ENCODE data around the gene CNTRL.
A peak's percentile ranks its signal among the peaks of the same experiment; 100 is the strongest.

CNTRL gene

DNA sequence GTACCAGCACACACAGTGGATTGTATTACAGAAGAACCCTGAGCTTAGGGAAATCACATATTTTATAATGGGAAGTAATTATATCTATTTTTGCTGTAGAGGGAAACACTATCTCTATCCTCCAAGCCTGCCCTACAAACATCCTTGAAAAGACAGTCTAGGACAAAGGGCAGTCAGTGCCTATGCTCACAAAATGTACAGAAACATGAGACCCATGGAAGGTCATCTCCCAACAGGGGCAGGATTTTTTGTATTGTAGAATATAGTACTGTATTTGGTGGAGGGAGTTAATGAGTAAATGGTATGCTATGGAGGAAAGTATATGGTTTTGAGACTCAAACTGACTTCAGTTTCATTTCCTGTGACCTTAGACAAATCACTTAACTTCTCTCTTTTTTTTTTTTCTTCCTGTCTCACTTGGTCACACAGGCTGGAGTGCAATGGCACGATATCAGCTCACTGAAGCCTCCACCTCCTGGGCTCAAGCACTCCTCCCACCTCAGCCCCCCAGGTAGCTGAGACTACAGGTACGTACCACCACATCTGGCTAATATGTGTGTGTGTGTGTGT, 132.7 kb downstream of the CNTRL start:
- H3F3A ChIP-seq (ENCODE audit: control insufficient read depth, insufficient read depth), result peaks cover 13% of the 10 kb centered on the region
- no peaks in the 10 kb centered on the region for H3K9me2 ChIP-seq (replicated peaks; ENCODE audit: control insufficient read depth, low read length)
- no peaks in the 10 kb centered on the region for H4K20me1 ChIP-seq (ENCODE audit: control insufficient read depth, insufficient read depth, low read depth, low read length)
- peak overlapping the region; percentile 69 for H3K4me2 ChIP-seq (ENCODE audit: low read length)
- peak overlapping the region; percentile 64 for H3K4me3 ChIP-seq (ENCODE audit: low read length)
- peaks cover 7% of the 10 kb centered on the region for H3K36me3 ChIP-seq (ENCODE audit: control insufficient read depth, low read length)
- H3K4me1 ChIP-seq (ENCODE audit: control insufficient read depth, low read length), result peaks cover 68% of the 10 kb centered on the region
- H3K27ac ChIP-seq (ENCODE audit: low read depth, low read length), result peak overlapping the region; percentile 90
- TF ChIP-seq, protein P1, sequence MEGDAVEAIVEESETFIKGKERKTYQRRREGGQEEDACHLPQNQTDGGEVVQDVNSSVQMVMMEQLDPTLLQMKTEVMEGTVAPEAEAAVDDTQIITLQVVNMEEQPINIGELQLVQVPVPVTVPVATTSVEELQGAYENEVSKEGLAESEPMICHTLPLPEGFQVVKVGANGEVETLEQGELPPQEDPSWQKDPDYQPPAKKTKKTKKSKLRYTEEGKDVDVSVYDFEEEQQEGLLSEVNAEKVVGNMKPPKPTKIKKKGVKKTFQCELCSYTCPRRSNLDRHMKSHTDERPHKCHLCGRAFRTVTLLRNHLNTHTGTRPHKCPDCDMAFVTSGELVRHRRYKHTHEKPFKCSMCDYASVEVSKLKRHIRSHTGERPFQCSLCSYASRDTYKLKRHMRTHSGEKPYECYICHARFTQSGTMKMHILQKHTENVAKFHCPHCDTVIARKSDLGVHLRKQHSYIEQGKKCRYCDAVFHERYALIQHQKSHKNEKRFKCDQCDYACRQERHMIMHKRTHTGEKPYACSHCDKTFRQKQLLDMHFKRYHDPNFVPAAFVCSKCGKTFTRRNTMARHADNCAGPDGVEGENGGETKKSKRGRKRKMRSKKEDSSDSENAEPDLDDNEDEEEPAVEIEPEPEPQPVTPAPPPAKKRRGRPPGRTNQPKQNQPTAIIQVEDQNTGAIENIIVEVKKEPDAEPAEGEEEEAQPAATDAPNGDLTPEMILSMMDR (IDR thresholded peaks at IDR 0.05; ENCODE audit: low read depth, low read length, poor library complexity, severe bottlenecking), result no peak
- TF ChIP-seq EZH2phosphoT487 (IDR thresholded peaks at IDR 0.05; ENCODE audit: borderline replicate concordance, low read length), result no peak
- H3K27me3 ChIP-seq (ENCODE audit: control insufficient read depth, low read length), result no peaks in the 10 kb centered on the region
- H3K9me3 ChIP-seq (ENCODE audit: control insufficient read depth, insufficient read depth, low read length), result no peaks in the 10 kb centered on the region
- H3K79me2 ChIP-seq (ENCODE audit: control insufficient read depth, low read length), result peaks cover 16% of the 10 kb centered on the region

DNA sequence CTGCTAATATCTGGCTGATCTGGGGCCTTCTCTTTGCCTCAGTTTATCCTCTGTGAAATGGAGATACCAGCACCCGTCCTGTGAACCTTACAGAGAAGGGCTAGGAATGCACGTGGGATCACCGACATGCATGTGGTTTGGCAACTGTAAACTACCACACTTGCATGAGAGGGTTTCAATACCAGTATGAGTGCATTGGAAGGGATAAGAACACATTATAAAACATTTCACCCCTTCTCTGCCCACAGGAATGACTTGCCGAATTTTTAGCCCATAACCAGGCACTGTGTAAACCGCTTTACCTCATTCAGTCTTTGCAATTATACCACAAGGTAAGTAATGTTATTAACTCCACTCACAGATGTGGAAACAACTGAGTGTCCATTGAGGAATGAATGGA, 135.8 kb downstream of the CNTRL start:
- Histone ChIP-seq H3K27me3 (ENCODE audit: control insufficient read depth, low read length) (no peaks in the 10 kb centered on the region), H3K4me2 (ENCODE audit: low read length) (no peak overlapping the region), H3K9me2 (replicated peaks; ENCODE audit: control insufficient read depth, low read length) (no peaks in the 10 kb centered on the region), H3F3A (ENCODE audit: control insufficient read depth, insufficient read depth) (peaks cover 13% of the 10 kb centered on the region), H3K79me2 (ENCODE audit: control insufficient read depth, low read length) (0 out of 2 replicates have a peak, but pooled peaks cover 3% of the 10 kb centered on the region), H4K20me1 (ENCODE audit: control insufficient read depth, insufficient read depth, low read depth, low read length) (no peaks in the 10 kb centered on the region), H3K27ac (ENCODE audit: low read depth, low read length) (no peak overlapping the region), H3K4me1 (ENCODE audit: control insufficient read depth, low read length) (peaks cover 58% of the 10 kb centered on the region), H3K4me3 (ENCODE audit: low read length) (no peak overlapping the region), H3K36me3 (ENCODE audit: control insufficient read depth, low read length) (peaks cover 7% of the 10 kb centered on the region), H3K9me3 (ENCODE audit: control insufficient read depth, insufficient read depth, low read length) (no peaks in the 10 kb centered on the region)
- TF ChIP-seq, protein P1 (IDR thresholded peaks at IDR 0.05; ENCODE audit: low read depth, low read length, poor library complexity, severe bottlenecking), result no peak
- no peak for TF ChIP-seq EZH2phosphoT487 (IDR thresholded peaks at IDR 0.05; ENCODE audit: borderline replicate concordance, low read length)

DNA sequence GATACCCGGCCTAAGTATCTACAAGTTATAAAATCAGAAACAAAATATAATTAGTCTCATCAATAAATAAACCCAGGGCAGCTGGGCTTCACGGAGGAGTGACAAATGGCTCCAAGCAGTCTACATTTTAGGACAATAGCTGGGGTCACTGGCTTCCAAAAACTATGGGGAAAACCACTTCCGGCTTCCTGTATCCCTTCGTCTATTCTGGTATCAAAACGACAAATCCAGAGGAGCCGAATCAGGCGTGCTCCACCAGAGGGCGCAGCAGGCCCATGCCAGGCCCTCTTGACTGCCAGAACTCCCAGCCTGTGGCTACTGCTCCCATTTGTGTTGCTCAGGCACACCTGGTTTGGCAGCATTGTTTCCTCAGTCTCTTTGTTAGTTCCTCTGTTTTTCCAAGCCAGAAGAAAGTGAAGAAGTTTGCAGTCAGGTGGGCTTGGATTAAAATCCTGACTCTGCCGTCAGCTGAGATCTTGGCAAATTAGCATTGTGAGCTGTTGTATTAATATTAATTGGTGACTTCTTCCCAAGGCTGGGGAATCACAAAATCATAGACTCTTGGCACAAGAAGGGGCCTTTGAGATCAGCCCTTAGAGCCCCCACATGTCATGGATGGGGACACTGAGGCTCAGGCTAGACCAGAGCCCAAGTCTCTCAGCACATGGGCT, 138.5 kb downstream of the CNTRL start:
- peak overlapping the region; percentile 44 for H3K27ac ChIP-seq (ENCODE audit: low read depth, low read length)
- H3F3A ChIP-seq (ENCODE audit: control insufficient read depth, insufficient read depth), result peaks cover 5% of the 10 kb centered on the region; the same call in 1 of the 2 replicates
- TF ChIP-seq EZH2phosphoT487 (IDR thresholded peaks at IDR 0.05; ENCODE audit: borderline replicate concordance, low read length), result no peak
- TF ChIP-seq, protein P1 (IDR thresholded peaks at IDR 0.05; ENCODE audit: low read depth, low read length, poor library complexity, severe bottlenecking), result peak; percentile 96
- no peaks in the 10 kb centered on the region for H3K27me3 ChIP-seq (ENCODE audit: control insufficient read depth, low read length)
- H3K9me2 ChIP-seq (replicated peaks; ENCODE audit: control insufficient read depth, low read length), result no peaks in the 10 kb centered on the region
- peak overlapping the region; percentile 50 for H3K4me3 ChIP-seq (ENCODE audit: low read length)
- peaks cover 8% of the 10 kb centered on the region for H3K36me3 ChIP-seq (ENCODE audit: control insufficient read depth, low read length)
- no peaks in the 10 kb centered on the region for H3K9me3 ChIP-seq (ENCODE audit: control insufficient read depth, insufficient read depth, low read length)
- H4K20me1 ChIP-seq (ENCODE audit: control insufficient read depth, insufficient read depth, low read depth, low read length), result no peaks in the 10 kb centered on the region
- H3K79me2 ChIP-seq (ENCODE audit: control insufficient read depth, low read length), result 0 out of 2 replicates have a peak, but pooled peaks cover under 1% of the 10 kb centered on the region
- peaks cover 30% of the 10 kb centered on the region for H3K4me1 ChIP-seq (ENCODE audit: control insufficient read depth, low read length)
- H3K4me2 ChIP-seq (ENCODE audit: low read length), result peak overlapping the region; percentile 62
